ENCODE data around the gene FOSL2. TPM values are rescaled to one million over a fixed set of nuclear protein-coding genes. Genes with fewer than 3 reads are reported as not detected.

The FOSL2 gene
- total RNA-seq, 1 experiment from 2014 or later, result 34.2 TPM

DNA sequence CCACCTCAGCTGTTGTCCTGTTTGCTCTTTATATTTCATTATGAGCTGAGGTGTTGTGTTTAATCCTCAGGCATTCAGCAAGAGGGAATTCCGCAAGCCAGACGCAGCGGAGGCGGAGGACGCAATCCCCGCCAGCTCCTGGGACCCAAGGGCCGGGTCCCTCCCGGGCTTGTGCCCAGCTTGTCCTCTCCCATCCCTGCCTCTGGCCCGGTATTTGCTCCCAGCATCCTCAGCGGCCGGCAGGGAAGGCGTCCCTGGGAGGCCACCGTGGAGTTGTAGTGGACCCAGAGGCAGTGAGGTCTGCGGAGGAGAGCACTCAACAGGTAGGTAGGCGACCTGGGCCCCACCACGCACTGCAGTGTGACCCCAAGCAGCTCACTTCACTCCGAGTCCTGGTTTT, 42.5 kb upstream of the FOSL2 start:
- no peaks in the 10 kb centered on the region for H4K20me1 ChIP-seq (ENCODE audit: low read length)
- H3K79me2 ChIP-seq (ENCODE audit: low read length), result no peaks in the 10 kb centered on the region
- H3K4me1 ChIP-seq (ENCODE audit: insufficient read depth, low read length), result no peaks in the 10 kb centered on the region
- ChIA-PET POLR2A (ENCODE audit: unreplicated experiment) (no interaction called here), CTCF (no interaction called here)
- no peaks in the 10 kb centered on the region for H3K36me3 ChIP-seq (ENCODE audit: low read depth, low read length)
- intact Hi-C loops (cut with micrococcal nuclease), result no loop called here
- H3K4me2 ChIP-seq (ENCODE audit: low read length), result no peak overlapping the region
- H2AFZ ChIP-seq (ENCODE audit: low read length), result no peak overlapping the region
- H3K27ac ChIP-seq (ENCODE audit: low read length), result no peak overlapping the region
- TF ChIP-seq CTCF (conservative IDR thresholded peaks at IDR 0.05; ENCODE audit: low read depth, low read length) (no peak), EZH2phosphoT487 (IDR thresholded peaks at IDR 0.05; ENCODE audit: borderline replicate concordance, low read length) (no peak), EZH2 (IDR thresholded peaks at IDR 0.05; ENCODE audit: low read length, unreplicated experiment) (no peak)
- BruUV-seq (replicated peaks), result no TSS peak
- no peaks in the 10 kb centered on the region for H3K9me3 ChIP-seq (ENCODE audit: low read length)
- no peak overlapping the region for H3K9ac ChIP-seq (ENCODE audit: low read length)
- DNase-seq (no peak), ATAC-seq (no peak)
- no peaks in the 10 kb centered on the region for H3K9me2 ChIP-seq (replicated peaks; ENCODE audit: low read length)
- no peaks in the 10 kb centered on the region for H3F3A ChIP-seq (ENCODE audit: low read length, unreplicated experiment)
- H3K4me3 ChIP-seq (ENCODE audit: low read length), result no peak overlapping the region
- no peaks in the 10 kb centered on the region for H3K27me3 ChIP-seq (ENCODE audit: low read length)

GRCh38 chr2:28350791-28351285, 41.8 kb upstream of the FOSL2 start:
- Histone ChIP-seq H3K4me3 (ENCODE audit: low read length) (no peak overlapping the region), H3F3A (ENCODE audit: low read length, unreplicated experiment) (no peaks in the 10 kb centered on the region), H3K9ac (ENCODE audit: low read length) (no peak overlapping the region), H3K4me2 (ENCODE audit: low read length) (no peak overlapping the region), H3K9me2 (replicated peaks; ENCODE audit: low read length) (no peaks in the 10 kb centered on the region), H3K4me1 (ENCODE audit: insufficient read depth, low read length) (0 out of 2 replicates have a peak, but pooled peaks cover under 1% of the 10 kb centered on the region), H3K27ac (ENCODE audit: low read length) (no peak overlapping the region), H3K36me3 (ENCODE audit: low read depth, low read length) (no peaks in the 10 kb centered on the region), H3K9me3 (ENCODE audit: low read length) (no peaks in the 10 kb centered on the region), H3K79me2 (ENCODE audit: low read length) (no peaks in the 10 kb centered on the region), H3K27me3 (ENCODE audit: low read length) (no peaks in the 10 kb centered on the region), H4K20me1 (ENCODE audit: low read length) (no peaks in the 10 kb centered on the region), H2AFZ (ENCODE audit: low read length) (no peak overlapping the region)
- no TSS peak for BruUV-seq (replicated peaks)
- TF ChIP-seq EZH2 (IDR thresholded peaks at IDR 0.05; ENCODE audit: low read length, unreplicated experiment), result no peak
- no peak for TF ChIP-seq CTCF (conservative IDR thresholded peaks at IDR 0.05; ENCODE audit: low read depth, low read length)
- TF ChIP-seq EZH2phosphoT487 (IDR thresholded peaks at IDR 0.05; ENCODE audit: borderline replicate concordance, low read length), result no peak
- ChIA-PET CTCF (no interaction called here), POLR2A (ENCODE audit: unreplicated experiment) (no interaction called here)
- DNase-seq (no peak), ATAC-seq (no peak)
- intact Hi-C loops (cut with micrococcal nuclease), result no loop called here

DNA sequence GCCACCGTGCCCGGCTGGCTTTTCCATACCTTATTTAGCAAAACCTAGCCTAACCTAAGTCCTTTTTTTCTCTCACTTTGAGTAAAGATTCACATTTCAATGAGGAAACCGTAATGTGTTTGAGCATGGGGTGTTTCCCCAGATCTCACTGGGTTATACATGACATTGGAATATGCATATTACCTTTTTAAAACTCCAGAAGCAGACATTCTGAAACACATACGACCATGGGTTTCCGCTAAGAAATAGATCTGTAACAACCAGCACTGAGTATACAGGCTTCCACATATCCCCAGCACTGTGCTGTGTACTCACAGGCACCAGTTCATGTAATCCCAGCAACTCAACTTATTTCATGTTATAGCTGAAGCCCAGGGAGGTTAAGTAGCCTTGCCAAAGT, 41.0 kb upstream of the FOSL2 start:
- Histone ChIP-seq H3K9me2 (replicated peaks; ENCODE audit: low read length) (no peaks in the 10 kb centered on the region), H3K4me1 (ENCODE audit: insufficient read depth, low read length) (0 out of 2 replicates have a peak, but pooled peaks cover 7% of the 10 kb centered on the region), H3K4me2 (ENCODE audit: low read length) (no peak overlapping the region), H3K4me3 (ENCODE audit: low read length) (no peak overlapping the region), H3K79me2 (ENCODE audit: low read length) (no peaks in the 10 kb centered on the region), H3K27me3 (ENCODE audit: low read length) (no peaks in the 10 kb centered on the region), H3K9ac (ENCODE audit: low read length) (no peak overlapping the region), H2AFZ (ENCODE audit: low read length) (no peak overlapping the region), H4K20me1 (ENCODE audit: low read length) (no peaks in the 10 kb centered on the region), H3K27ac (ENCODE audit: low read length) (no peak overlapping the region), H3K9me3 (ENCODE audit: low read length) (no peaks in the 10 kb centered on the region), H3F3A (ENCODE audit: low read length, unreplicated experiment) (no peaks in the 10 kb centered on the region), H3K36me3 (ENCODE audit: low read depth, low read length) (no peaks in the 10 kb centered on the region)
- BruUV-seq (replicated peaks), result no TSS peak
- ChIA-PET CTCF (no interaction called here), POLR2A (ENCODE audit: unreplicated experiment) (no interaction called here)
- TF ChIP-seq CTCF (conservative IDR thresholded peaks at IDR 0.05; ENCODE audit: low read depth, low read length) (no peak), EZH2phosphoT487 (IDR thresholded peaks at IDR 0.05; ENCODE audit: borderline replicate concordance, low read length) (no peak)
- DNase-seq, result no peak
- no peak for ATAC-seq
- intact Hi-C loops (cut with micrococcal nuclease), result no loop called here

Data from PC-3 (cell line).